Neural progenitor cell (in vitro differentiated cells): ENCODE data around the gene MYH10. TPM values are rescaled to one million over a fixed set of nuclear protein-coding genes. Genes with fewer than 3 reads are reported as not detected.

ENCODE experiments used
- DNase-seq: peaks from one replicate; pipeline ENCODE4 v3.0.0-alpha.2; 2016; ENCODE audit warnings: low spot score
- H2AFZ ChIP-seq: fragments of 200-600 bp; sonication (generic); replicated peaks from 2 replicates; pipeline ENCODE4 v1.6.1; 2016; ENCODE audit warnings: antibody characterized with exemption
- H3F3A ChIP-seq: fragments of 200-600 bp; sonication (generic); 2 replicates; pipeline ENCODE4 v1.6.1; 2016; ENCODE audit warnings: antibody characterized with exemption, low read depth
- H3K27ac ChIP-seq: fragments of 200-600 bp; sonication (generic); 2 replicates; pipeline ENCODE4 v1.5.1; 2016; ENCODE audit warnings: mild to moderate bottlenecking
- H3K27me3 ChIP-seq: fragments of 200-600 bp; sonication (generic); 2 replicates; pipeline ENCODE4 v1.6.1; 2016; ENCODE audit warnings: mild to moderate bottlenecking, moderate library complexity
- H3K36me3 ChIP-seq: fragments of 200-600 bp; sonication (generic); 2 replicates; pipeline ENCODE4 v1.5.1; 2016
- H3K4me1 ChIP-seq: fragments of 200-600 bp; sonication (generic); 2 replicates; pipeline ENCODE4 v1.6.1; 2016; ENCODE audit warnings: mixed run types
- H3K4me2 ChIP-seq: fragments of 200-600 bp; sonication (generic); 2 replicates; pipeline ENCODE4 v1.6.1; 2016
- H3K4me3 ChIP-seq: fragments of 200-600 bp; sonication (generic); 2 replicates; pipeline ENCODE4 v1.5.1; 2016
- H3K79me2 ChIP-seq: fragments of 200-600 bp; sonication (generic); 2 replicates; pipeline ENCODE4 v1.6.1; 2016; ENCODE audit warnings: low read depth
- H3K9ac ChIP-seq: fragments of 200-600 bp; sonication (generic); 2 replicates; pipeline ENCODE4 v1.6.1; 2016
- H3K9me3 ChIP-seq: fragments of 200-600 bp; sonication (generic); 2 replicates; pipeline ENCODE4 v1.5.1; 2016; ENCODE audit warnings: low read depth
- H4K20me1 ChIP-seq: fragments of 200-600 bp; sonication (generic); 2 replicates; pipeline ENCODE4 v1.6.1; 2016; ENCODE audit warnings: low read depth
- H3K27ac Mint-ChIP-seq: 3 replicates; pipeline ENCODE4 v1.8.0; 2021; ENCODE audit warnings: mixed read lengths
- H3K27me3 Mint-ChIP-seq: 2 replicates; pipeline ENCODE4 v1.8.0; 2022; ENCODE audit warnings: low read depth, mild to moderate bottlenecking, inconsistent platforms, moderate library complexity, mixed read lengths; ENCODE audit not compliant: insufficient read depth
- H3K36me3 Mint-ChIP-seq: 3 replicates; pipeline ENCODE4 v1.8.0; 2021; ENCODE audit warnings: mixed read lengths
- H3K4me1 Mint-ChIP-seq: 3 replicates; pipeline ENCODE4 v1.8.0; 2021; ENCODE audit warnings: mixed read lengths
- H3K4me3 Mint-ChIP-seq: 3 replicates; pipeline ENCODE4 v1.8.0; 2021; ENCODE audit warnings: mild to moderate bottlenecking, moderate library complexity, mixed read lengths
- H3K9me3 Mint-ChIP-seq: 3 replicates; pipeline ENCODE4 v1.8.0; 2020; ENCODE audit warnings: mixed read lengths
- CTCF ChIP-seq: fragments of 200-600 bp; sonication (generic); IDR thresholded peaks from 2 replicates; pipeline ENCODE4 v1.5.1; 2017; ENCODE audit warnings: antibody characterized with exemption, mild to moderate bottlenecking
- EZH2 ChIP-seq: fragments of 200-600 bp; sonication (generic); IDR thresholded peaks from 2 replicates; pipeline ENCODE4 v1.6.1; 2017; ENCODE audit warnings: antibody characterized with exemption, mild to moderate bottlenecking, moderate library complexity
- EZH2phosphoT487 ChIP-seq: fragments of 200-600 bp; sonication (generic); IDR thresholded peaks from 2 replicates; pipeline ENCODE4 v1.6.1; 2017; ENCODE audit warnings: antibody characterized with exemption
- total RNA-seq: library from RNA; depleted of rRNA; stranded (reverse); fragments of >200 nt; gene quantifications from 2 replicates; pipeline ENCODE4 v1.2.3, GENCODE V29; 2015; ENCODE audit warnings: low replicate concordance

Gene MYH10
- total RNA-seq, 1 donor from 2014 or later: 213 TPM

- Mint-ChIP-seq H3K4me3 (no peak overlapping the region), H3K4me1 (no peaks in the 10 kb centered on the region), H3K27me3 (no peaks in the 10 kb centered on the region), H3K9me3 (no peaks in the 10 kb centered on the region), H3K27ac (no peak overlapping the region), H3K36me3 (peaks cover 56% of the 10 kb centered on the region)
- no peak for DNase-seq
- Histone ChIP-seq H4K20me1 (peaks cover 1% of the 10 kb centered on the region), H3F3A (peaks cover 25% of the 10 kb centered on the region), H3K4me2 (no peak overlapping the region), H3K9ac (no peak overlapping the region), H3K9me3 (no peaks in the 10 kb centered on the region), H3K36me3 (peaks cover 3% of the 10 kb centered on the region), H3K27me3 (no peaks in the 10 kb centered on the region), H3K4me3 (no peak overlapping the region), H3K79me2 (no peaks in the 10 kb centered on the region), H2AFZ (no peak overlapping the region), H3K4me1 (no peaks in the 10 kb centered on the region), H3K27ac (no peak overlapping the region)
- no peak for TF ChIP-seq CTCF
- no peak for TF ChIP-seq EZH2
- TF ChIP-seq EZH2phosphoT487: no peak
Measured at GRCh38 chr17:8477171-8477570, 153.4 kb downstream of the MYH10 start.

- no peak overlapping the region for H3K4me3 ChIP-seq
- H2AFZ ChIP-seq: no peak overlapping the region
- TF ChIP-seq CTCF (no peak), EZH2phosphoT487 (no peak), EZH2 (no peak)
- H3K27me3 ChIP-seq: no peaks in the 10 kb centered on the region
- Mint-ChIP-seq H3K36me3 (peaks cover 56% of the 10 kb centered on the region), H3K4me3 (no peak overlapping the region), H3K27ac (no peak overlapping the region), H3K9me3 (no peaks in the 10 kb centered on the region), H3K27me3 (no peaks in the 10 kb centered on the region), H3K4me1 (no peaks in the 10 kb centered on the region)
- no peak overlapping the region for H3K27ac ChIP-seq
- no peaks in the 10 kb centered on the region for H3K4me1 ChIP-seq
- DNase-seq: no peak
- peaks cover 27% of the 10 kb centered on the region for H3F3A ChIP-seq
- H3K9ac ChIP-seq: no peak overlapping the region
- no peaks in the 10 kb centered on the region for H3K9me3 ChIP-seq
- peaks cover 3% of the 10 kb centered on the region for H3K36me3 ChIP-seq
- H4K20me1 ChIP-seq: no peaks in the 10 kb centered on the region
- H3K79me2 ChIP-seq: no peaks in the 10 kb centered on the region
- H3K4me2 ChIP-seq: no peak overlapping the region
Measured at GRCh38 chr17:8476741-8477140, 153.8 kb downstream of the MYH10 start.

- TF ChIP-seq EZH2phosphoT487 (no peak), CTCF (no peak), EZH2 (no peak)
- no peak overlapping the region for H2AFZ ChIP-seq
Measured at GRCh38 chr17:8475781-8476180, 154.7 kb downstream of the MYH10 start.

More at GRCh38 chr17:8475781-8476180, 154.7 kb downstream of the MYH10 start:
- Mint-ChIP-seq H3K27me3 (no peaks in the 10 kb centered on the region), H3K4me1 (peaks cover 2% of the 10 kb centered on the region), H3K36me3 (peaks cover 55% of the 10 kb centered on the region), H3K9me3 (no peaks in the 10 kb centered on the region), H3K27ac (no peak overlapping the region), H3K4me3 (no peak overlapping the region)
- Histone ChIP-seq H3K9me3 (no peaks in the 10 kb centered on the region), H3K4me3 (no peak overlapping the region), H3K27ac (no peak overlapping the region), H3F3A (peaks cover 32% of the 10 kb centered on the region), H3K9ac (no peak overlapping the region), H3K27me3 (no peaks in the 10 kb centered on the region), H3K79me2 (no peaks in the 10 kb centered on the region), H4K20me1 (no peaks in the 10 kb centered on the region), H3K36me3 (peaks cover 3% of the 10 kb centered on the region), H3K4me2 (no peak overlapping the region), H3K4me1 (no peaks in the 10 kb centered on the region)
- no peak for DNase-seq
